OCI-LY3 (cell line): ENCODE measurements around the gene PRMT7.

ENCODE experiments used
- H2AFZ ChIP-seq: fragments of 200-600, 300-600 bp; shearing (Covaris generic); 2 replicates; pipeline ENCODE4 v1.6.0; 2014; ENCODE audit warnings: antibody characterized with exemption, low read depth, low read length
- H3K27ac ChIP-seq: fragments of 200-600, 300-600 bp; sonication (generic); 2 replicates; pipeline ENCODE4 v1.5.1; 2014; ENCODE audit warnings: mild to moderate bottlenecking, low read length, moderate library complexity, mixed read lengths
- H3K27me3 ChIP-seq: fragments of 200-600, 300-600 bp; sonication (generic); 2 replicates; pipeline ENCODE4 v1.6.1; 2014; ENCODE audit warnings: low read depth, low read length, mixed read lengths
- H3K36me3 ChIP-seq: fragments of 200-600, 300-600 bp; sonication (generic); replicated peaks from 2 replicates; pipeline ENCODE3; 2014; ENCODE audit warnings: low read depth, low read length, mixed read lengths
- H3K4me1 ChIP-seq: fragments of 300-600, 200-600 bp; sonication (generic); 2 replicates; pipeline ENCODE4 v1.6.1; 2014; ENCODE audit warnings: low read length, mixed read lengths
- H3K4me2 ChIP-seq: fragments of 200-600, 300-600 bp; sonication (generic); 2 replicates; pipeline ENCODE4 v1.6.1; 2014; ENCODE audit warnings: low read length, mixed read lengths
- H3K4me3 ChIP-seq: fragments of 300-600, 200-600 bp; sonication (generic); 2 replicates; pipeline ENCODE4 v1.5.1; 2014; ENCODE audit warnings: antibody characterized with exemption, mild to moderate bottlenecking, low read length, moderate library complexity
- H3K79me2 ChIP-seq: fragments of 300-600, 200-600 bp; shearing (Covaris generic); 2 replicates; pipeline ENCODE4 v1.6.1; 2014; ENCODE audit warnings: mild to moderate bottlenecking, low read length, mixed read lengths
- H3K9ac ChIP-seq: fragments of 300-600, 200-600 bp; shearing (Covaris generic); 2 replicates; pipeline ENCODE4 v1.6.0; 2014; ENCODE audit warnings: mild to moderate bottlenecking, low read length, moderate library complexity
- H3K9me3 ChIP-seq: fragments of 200-600, 300-600 bp; shearing (Covaris generic); 2 replicates; pipeline ENCODE4 v1.6.1; 2014; ENCODE audit warnings: low read length, mixed read lengths; ENCODE audit not compliant: insufficient read depth
- H4K20me1 ChIP-seq: fragments of 200-600, 300-600 bp; sonication (generic); 2 replicates; pipeline ENCODE4 v1.6.1; 2016; ENCODE audit warnings: low read length, mixed read lengths; ENCODE audit not compliant: insufficient read depth
- CTCF ChIP-seq: fragments of 200-600, 300-600 bp; sonication (generic); IDR thresholded peaks from 2 replicates; pipeline ENCODE4 v1.5.1; 2014; ENCODE audit warnings: antibody characterized with exemption, low read length, low read depth
- EZH2phosphoT487 ChIP-seq: fragments of 200-600 bp; shearing (Covaris generic); IDR thresholded peaks from 2 replicates; pipeline ENCODE4 v1.6.1; 2018; ENCODE audit warnings: antibody characterized with exemption, mixed run types, low read depth

PRMT7 gene

DNA sequence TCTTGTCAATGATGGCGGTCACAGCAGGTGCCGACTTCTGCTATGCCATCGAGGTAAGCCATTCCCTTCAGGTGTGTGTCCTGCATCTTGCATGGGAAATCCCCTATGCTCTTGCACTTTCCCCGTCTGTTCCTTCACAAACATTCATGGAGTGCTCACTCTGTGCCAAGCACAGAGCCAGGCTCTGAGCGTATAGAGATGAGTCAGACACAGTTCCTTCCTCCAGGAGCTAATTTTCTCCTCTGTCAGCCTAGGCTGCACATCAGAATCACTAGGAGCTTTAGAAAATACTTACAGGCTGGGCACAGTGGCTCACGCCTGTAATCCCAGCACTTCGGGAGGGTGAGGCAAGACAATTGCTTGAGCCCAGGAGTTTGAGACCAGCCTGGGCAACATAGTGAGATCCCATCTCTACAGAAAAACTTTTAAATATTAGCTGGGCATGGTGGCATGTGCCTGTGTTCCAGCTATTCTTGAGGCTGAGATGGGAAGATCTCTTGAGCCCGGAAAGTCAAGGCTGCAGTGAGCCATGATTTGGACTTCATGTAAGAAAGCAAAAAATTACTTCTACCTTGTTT is 14.1 kb downstream of the PRMT7 start:
- TF ChIP-seq EZH2phosphoT487 (no peak), CTCF (no peak)
- H3K79me2 ChIP-seq, result no peaks in the 10 kb centered on the region
- no peak overlapping the region for H3K27ac ChIP-seq
- no peaks in the 10 kb centered on the region for H3K4me1 ChIP-seq
- no peak overlapping the region for H3K4me3 ChIP-seq
- no peaks in the 10 kb centered on the region for H3K9me3 ChIP-seq
- no peak overlapping the region for H3K4me2 ChIP-seq
- H3K27me3 ChIP-seq, result no peaks in the 10 kb centered on the region
- H3K36me3 ChIP-seq, result peaks cover 28% of the 10 kb centered on the region
- H3K9ac ChIP-seq, result no peak overlapping the region
- no peaks in the 10 kb centered on the region; the same call in 1 of the 2 replicates for H4K20me1 ChIP-seq
- no peak overlapping the region for H2AFZ ChIP-seq

DNA sequence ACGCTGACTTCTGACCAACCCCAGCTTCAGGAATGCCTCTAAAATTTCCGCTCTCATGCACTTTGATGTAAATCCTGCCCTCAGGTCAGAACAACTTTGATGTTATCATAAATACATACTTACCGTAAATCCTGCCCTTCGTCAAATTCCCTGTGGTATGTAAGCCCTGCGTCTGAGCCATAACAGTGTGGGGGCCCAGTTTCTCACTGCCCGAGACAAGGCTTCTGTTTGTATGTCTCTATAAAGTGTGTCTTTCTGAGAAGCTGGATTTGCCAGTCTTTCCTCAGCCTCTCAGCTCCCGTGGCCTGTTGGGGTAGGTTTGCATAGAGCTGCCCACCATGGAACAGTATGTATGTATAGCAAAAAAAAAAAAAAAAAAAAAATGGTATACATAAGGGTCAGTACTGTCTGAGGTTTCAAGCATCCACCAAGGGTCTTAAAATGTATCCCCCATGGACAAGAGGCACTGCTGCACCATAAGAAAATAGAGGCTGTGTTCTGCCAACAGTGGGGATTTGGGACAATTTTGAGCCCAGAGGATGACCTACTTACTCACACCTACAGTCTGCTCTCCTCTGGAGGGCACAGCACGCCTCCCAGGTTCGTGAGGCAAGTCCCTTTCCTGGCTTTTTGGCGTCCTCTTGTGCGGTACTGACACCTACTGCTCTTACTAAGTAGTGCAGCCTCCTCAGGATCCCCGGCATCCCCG is 17.5 kb downstream of the PRMT7 start:
- Histone ChIP-seq H4K20me1 (no peaks in the 10 kb centered on the region), H3K4me1 (0 out of 2 replicates have a peak, but pooled peaks cover 4% of the 10 kb centered on the region), H3K4me2 (no peak overlapping the region), H3K9me3 (no peaks in the 10 kb centered on the region), H3K9ac (no peak overlapping the region), H3K4me3 (no peak overlapping the region), H3K27me3 (no peaks in the 10 kb centered on the region), H3K36me3 (peaks cover 32% of the 10 kb centered on the region), H3K27ac (no peak overlapping the region), H2AFZ (no peak overlapping the region), H3K79me2 (no peaks in the 10 kb centered on the region)
- TF ChIP-seq EZH2phosphoT487, result no peak
- peak; percentile 87 for TF ChIP-seq CTCF

DNA sequence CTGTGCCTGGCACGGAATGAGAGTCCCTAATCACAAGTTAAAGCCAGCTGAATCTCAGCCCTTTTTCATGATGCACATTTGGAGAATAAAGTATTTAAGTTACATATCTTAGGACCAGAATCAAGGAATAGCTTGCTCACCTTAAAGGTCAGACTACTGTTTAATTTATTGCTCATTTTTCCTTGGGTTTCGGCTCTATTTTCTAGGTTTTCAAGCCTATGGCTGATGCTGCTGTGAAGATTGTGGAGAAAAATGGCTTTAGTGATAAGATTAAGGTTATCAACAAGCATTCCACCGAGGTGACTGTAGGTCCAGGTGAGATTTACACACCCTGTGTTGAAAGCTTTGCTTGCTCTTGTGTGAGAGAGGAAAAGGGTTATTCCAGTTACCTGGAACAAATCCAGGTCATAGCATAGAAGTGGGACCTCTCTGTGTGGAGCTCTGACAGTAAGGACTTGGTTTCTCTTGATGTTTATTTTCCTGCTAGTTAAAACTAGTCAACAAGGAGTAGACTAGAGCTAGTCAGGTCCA is 18.1 kb downstream of the PRMT7 start:
- Histone ChIP-seq H3K27me3 (no peaks in the 10 kb centered on the region), H3K4me3 (no peak overlapping the region), H3K9ac (no peak overlapping the region), H3K79me2 (no peaks in the 10 kb centered on the region), H3K4me2 (no peak overlapping the region), H3K4me1 (0 out of 2 replicates have a peak, but pooled peaks cover 4% of the 10 kb centered on the region), H3K9me3 (no peaks in the 10 kb centered on the region), H3K36me3 (peaks cover 26% of the 10 kb centered on the region), H2AFZ (no peak overlapping the region), H3K27ac (no peak overlapping the region), H4K20me1 (no peaks in the 10 kb centered on the region)
- TF ChIP-seq EZH2phosphoT487, result no peak
- no peak for TF ChIP-seq CTCF

DNA sequence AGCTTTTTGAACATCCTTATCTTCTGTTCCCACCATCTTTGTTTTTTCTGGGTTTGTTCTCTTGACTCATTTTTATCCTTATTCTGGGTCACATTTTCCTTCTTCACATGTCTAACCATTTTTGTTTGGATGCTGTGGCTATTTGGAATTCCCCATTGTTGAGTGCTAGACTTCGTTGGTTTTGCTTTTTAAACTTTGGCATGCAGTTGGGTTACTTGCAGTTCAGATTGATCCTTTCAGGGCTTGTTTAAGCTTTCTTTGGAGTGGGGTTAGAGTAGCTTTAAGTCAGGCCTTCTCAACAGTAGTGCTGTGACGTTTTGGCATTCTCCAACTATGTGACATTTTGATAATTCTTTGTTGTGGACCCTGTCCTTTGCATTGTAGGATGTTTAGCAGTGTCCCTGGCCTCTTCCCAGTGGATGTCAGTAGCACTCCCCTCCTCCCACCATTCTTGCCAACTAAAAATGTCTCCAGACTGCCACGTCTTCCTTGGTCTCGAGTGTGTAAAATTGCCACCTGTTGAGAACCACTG is 21.1 kb downstream of the PRMT7 start:
- Histone ChIP-seq H3K9ac (no peak overlapping the region), H3K9me3 (no peaks in the 10 kb centered on the region), H3K4me3 (no peak overlapping the region), H2AFZ (no peak overlapping the region), H3K27ac (no peak overlapping the region), H3K79me2 (no peaks in the 10 kb centered on the region), H3K4me2 (no peak overlapping the region), H4K20me1 (no peaks in the 10 kb centered on the region), H3K4me1 (0 out of 2 replicates have a peak, but pooled peaks cover 4% of the 10 kb centered on the region), H3K27me3 (no peaks in the 10 kb centered on the region), H3K36me3 (peaks cover 16% of the 10 kb centered on the region)
- TF ChIP-seq EZH2phosphoT487 (no peak), CTCF (no peak)
